ENCODE measurements around the gene HSPB7. TPM values are rescaled to one million over a fixed set of nuclear protein-coding genes. Genes with fewer than 3 reads are reported as not detected.

Gene HSPB7
- total and polyA plus RNA-seq, 2 experiments from 2014 or later = 0.13 TPM; not detected in 1

DNA sequence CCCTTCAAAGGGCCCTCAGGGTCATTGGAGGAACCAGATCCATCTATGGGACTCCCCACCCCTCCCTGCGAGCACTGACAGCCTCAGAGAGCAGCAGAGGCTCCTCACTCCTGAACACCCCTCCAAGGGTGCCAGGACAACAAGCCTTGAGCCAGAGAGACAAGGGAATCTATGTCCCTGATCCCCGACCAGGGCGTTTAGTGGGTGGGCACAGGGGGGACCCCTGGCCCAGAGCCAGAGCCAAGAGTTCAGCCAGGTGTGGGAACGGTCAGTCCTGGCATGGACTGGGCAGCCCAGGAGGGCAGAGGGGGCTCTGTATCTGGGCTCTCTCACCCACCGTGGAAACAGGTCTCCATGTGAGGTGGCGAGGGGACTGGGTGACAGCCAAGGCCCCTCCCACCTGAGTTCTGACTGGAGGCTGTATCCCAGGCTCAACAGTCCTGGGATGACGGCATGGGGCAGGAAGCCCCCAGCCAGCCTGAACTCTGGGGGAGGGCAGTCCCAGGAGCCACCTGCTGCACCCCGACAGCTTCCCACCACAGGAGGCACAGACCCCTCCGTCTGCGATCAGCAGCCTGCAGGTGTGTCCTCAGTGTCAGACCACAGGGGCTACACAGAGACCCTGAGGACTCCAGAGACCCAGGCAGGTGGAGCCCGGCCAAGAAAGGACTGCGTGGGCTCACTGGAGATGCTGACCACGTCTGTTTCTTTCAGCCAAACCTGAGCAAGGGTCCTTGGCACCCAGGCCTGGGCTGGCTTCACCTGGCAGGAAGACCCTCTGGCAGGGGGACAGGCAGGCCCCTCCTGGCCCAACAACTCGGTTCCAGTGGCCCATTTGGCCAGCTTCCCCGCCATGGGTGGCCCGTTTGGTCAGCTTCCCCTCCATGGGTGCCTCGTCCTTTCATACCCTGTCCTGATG lies 25.0 kb downstream of the HSPB7 start:
- TF ChIP-seq ZNF331 (CRISPR knock-in tag; IDR thresholded peaks at IDR 0.05; ENCODE audit: low read depth) (no peak), NANOG (IDR thresholded peaks at IDR 0.05; ENCODE audit: borderline replicate concordance) (no peak), CTCF (conservative IDR thresholded peaks at IDR 0.05; ENCODE audit: low read depth in 2 of 2) (no peak), CREB1 (CRISPR knock-in tag; IDR thresholded peaks at IDR 0.05; ENCODE audit: low read depth) (no peak), EZH2phosphoT487 (IDR thresholded peaks at IDR 0.05; ENCODE audit: unreplicated experiment) (no peak), JUNB (IDR thresholded peaks at IDR 0.05; ENCODE audit: unreplicated experiment) (no peak), STAT1 (IDR thresholded peaks at IDR 0.05; ENCODE audit: unreplicated experiment) (no peak), ZNF114 (CRISPR knock-in tag; IDR thresholded peaks at IDR 0.05) (no peak), EZH2 (IDR thresholded peaks at IDR 0.05; ENCODE audit: low read depth, unreplicated experiment) (no peak), ZNF462 (CRISPR knock-in tag; IDR thresholded peaks at IDR 0.05) (no peak), POLR2AphosphoS5 (IDR thresholded peaks at IDR 0.05; ENCODE audit: low read depth) (no peak)
- TF ChIP-seq, protein P1, sequence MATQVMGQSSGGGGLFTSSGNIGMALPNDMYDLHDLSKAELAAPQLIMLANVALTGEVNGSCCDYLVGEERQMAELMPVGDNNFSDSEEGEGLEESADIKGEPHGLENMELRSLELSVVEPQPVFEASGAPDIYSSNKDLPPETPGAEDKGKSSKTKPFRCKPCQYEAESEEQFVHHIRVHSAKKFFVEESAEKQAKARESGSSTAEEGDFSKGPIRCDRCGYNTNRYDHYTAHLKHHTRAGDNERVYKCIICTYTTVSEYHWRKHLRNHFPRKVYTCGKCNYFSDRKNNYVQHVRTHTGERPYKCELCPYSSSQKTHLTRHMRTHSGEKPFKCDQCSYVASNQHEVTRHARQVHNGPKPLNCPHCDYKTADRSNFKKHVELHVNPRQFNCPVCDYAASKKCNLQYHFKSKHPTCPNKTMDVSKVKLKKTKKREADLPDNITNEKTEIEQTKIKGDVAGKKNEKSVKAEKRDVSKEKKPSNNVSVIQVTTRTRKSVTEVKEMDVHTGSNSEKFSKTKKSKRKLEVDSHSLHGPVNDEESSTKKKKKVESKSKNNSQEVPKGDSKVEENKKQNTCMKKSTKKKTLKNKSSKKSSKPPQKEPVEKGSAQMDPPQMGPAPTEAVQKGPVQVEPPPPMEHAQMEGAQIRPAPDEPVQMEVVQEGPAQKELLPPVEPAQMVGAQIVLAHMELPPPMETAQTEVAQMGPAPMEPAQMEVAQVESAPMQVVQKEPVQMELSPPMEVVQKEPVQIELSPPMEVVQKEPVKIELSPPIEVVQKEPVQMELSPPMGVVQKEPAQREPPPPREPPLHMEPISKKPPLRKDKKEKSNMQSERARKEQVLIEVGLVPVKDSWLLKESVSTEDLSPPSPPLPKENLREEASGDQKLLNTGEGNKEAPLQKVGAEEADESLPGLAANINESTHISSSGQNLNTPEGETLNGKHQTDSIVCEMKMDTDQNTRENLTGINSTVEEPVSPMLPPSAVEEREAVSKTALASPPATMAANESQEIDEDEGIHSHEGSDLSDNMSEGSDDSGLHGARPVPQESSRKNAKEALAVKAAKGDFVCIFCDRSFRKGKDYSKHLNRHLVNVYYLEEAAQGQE (IDR thresholded peaks at IDR 0.05; ENCODE audit: unreplicated experiment) = no peak
- TF ChIP-seq, protein P2, sequence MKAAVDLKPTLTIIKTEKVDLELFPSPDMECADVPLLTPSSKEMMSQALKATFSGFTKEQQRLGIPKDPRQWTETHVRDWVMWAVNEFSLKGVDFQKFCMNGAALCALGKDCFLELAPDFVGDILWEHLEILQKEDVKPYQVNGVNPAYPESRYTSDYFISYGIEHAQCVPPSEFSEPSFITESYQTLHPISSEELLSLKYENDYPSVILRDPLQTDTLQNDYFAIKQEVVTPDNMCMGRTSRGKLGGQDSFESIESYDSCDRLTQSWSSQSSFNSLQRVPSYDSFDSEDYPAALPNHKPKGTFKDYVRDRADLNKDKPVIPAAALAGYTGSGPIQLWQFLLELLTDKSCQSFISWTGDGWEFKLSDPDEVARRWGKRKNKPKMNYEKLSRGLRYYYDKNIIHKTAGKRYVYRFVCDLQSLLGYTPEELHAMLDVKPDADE (IDR thresholded peaks at IDR 0.05) = no peak
- no peaks in the 10 kb centered on the region for H3K36me3 Mint-ChIP-seq (ENCODE audit: low read depth)
- ATAC-seq (no peak), DNase-seq (ENCODE audit: low spot score) (no peak)
- no peak overlapping the region for H3K4me2 ChIP-seq
- no peaks in the 10 kb centered on the region for H3K4me1 Mint-ChIP-seq
- H3K36me3 ChIP-seq (ENCODE audit: insufficient read depth) = no peaks in the 10 kb centered on the region
- H3K4me3 ChIP-seq = no peak overlapping the region
- H3K4me1 ChIP-seq (ENCODE audit: insufficient read depth) = no peaks in the 10 kb centered on the region
- no peaks in the 10 kb centered on the region for H4K20me1 ChIP-seq (replicated peaks; ENCODE audit: insufficient read depth)
- H3K79me2 ChIP-seq (replicated peaks; ENCODE audit: insufficient read depth) = no peaks in the 10 kb centered on the region
- H2AFZ ChIP-seq = no peak overlapping the region
- no peaks in the 10 kb centered on the region for H3K9me2 ChIP-seq (ENCODE audit: insufficient read depth)
- H3K4me3 Mint-ChIP-seq = no peak overlapping the region
- H3K27me3 Mint-ChIP-seq (ENCODE audit: insufficient read depth, low read depth, poor library complexity) = peaks cover 6% of the 10 kb centered on the region
- H3K27me3 ChIP-seq (ENCODE audit: insufficient read depth) = no peaks in the 10 kb centered on the region
- no peak overlapping the region for H3K27ac ChIP-seq (ENCODE audit: low read depth)
- H3K27ac Mint-ChIP-seq = no peak overlapping the region
- H3F3A ChIP-seq (replicated peaks; ENCODE audit: low read depth) = no peaks in the 10 kb centered on the region
- no peaks in the 10 kb centered on the region for H3K9me3 Mint-ChIP-seq
